Astrocyte (in vitro differentiated cells and primary cell): ENCODE results near the gene MYEOV. TPM values are rescaled to one million over a fixed set of nuclear protein-coding genes. Genes with fewer than 3 reads are reported as not detected.

Experiments
- DNase-seq: peaks from one replicate; pipeline ENCODE4 v3.0.0-alpha.2; 2010; ENCODE audit warnings: low read depth
- FAIRE-seq: peaks from 2 replicates; lab custom pipeline; 2011; peaks lifted over from hg19 to GRCh38; lab: Jason Lieb, UNC
- H2AFZ ChIP-seq: 2 replicates; pipeline ENCODE4 v1.6.0; 2012; ENCODE audit warnings: low read depth, low read length, inconsistent platforms
- H3K27ac ChIP-seq: 2 replicates; pipeline ENCODE4 v1.5.1; 2011; ENCODE audit warnings: low read depth, low read length, inconsistent platforms
- H3K27me3 ChIP-seq: 2 replicates; pipeline ENCODE4 v1.6.0; 2011; ENCODE audit warnings: low read length, inconsistent platforms; ENCODE audit not compliant: insufficient read depth
- H3K36me3 ChIP-seq: 2 replicates; pipeline ENCODE4 v1.5.1; 2011; ENCODE audit warnings: low read length, inconsistent platforms; ENCODE audit not compliant: insufficient read depth
- H3K4me1 ChIP-seq: 2 replicates; pipeline ENCODE4 v1.5.1; 2011; ENCODE audit warnings: low read length, inconsistent platforms; ENCODE audit not compliant: insufficient read depth
- H3K4me2 ChIP-seq: 2 replicates; pipeline ENCODE4 v1.6.0; 2012; ENCODE audit warnings: low read length, inconsistent platforms
- H3K4me3 ChIP-seq: 2 replicates; pipeline ENCODE4 v1.5.1; 2011; ENCODE audit warnings: low read depth, mild to moderate bottlenecking, low read length, inconsistent platforms; ENCODE audit not compliant: insufficient read depth
- H3K79me2 ChIP-seq: 2 replicates; pipeline ENCODE4 v1.6.0; 2012; ENCODE audit warnings: mild to moderate bottlenecking, low read length, inconsistent platforms; ENCODE audit not compliant: insufficient read depth
- H3K9ac ChIP-seq: 2 replicates; pipeline ENCODE4 v1.6.0; 2012; ENCODE audit warnings: mild to moderate bottlenecking, low read length, inconsistent platforms
- H3K9me3 ChIP-seq: 2 replicates; pipeline ENCODE4 v1.5.1; 2012; ENCODE audit warnings: low read depth, mild to moderate bottlenecking, low read length, inconsistent platforms; ENCODE audit not compliant: insufficient read depth
- H4K20me1 ChIP-seq: 2 replicates; pipeline ENCODE4 v1.6.0; 2012; ENCODE audit warnings: low read length, inconsistent platforms; ENCODE audit not compliant: insufficient read depth
- H3K27ac Mint-ChIP-seq: one replicate; pipeline ENCODE4 v1.8.0; 2021; ENCODE audit warnings: mild to moderate bottlenecking, mixed read lengths; ENCODE audit not compliant: unreplicated experiment
- H3K27me3 Mint-ChIP-seq: one replicate; pipeline ENCODE4 v1.8.0; 2021; ENCODE audit warnings: low read depth, mixed read lengths; ENCODE audit not compliant: unreplicated experiment
- H3K36me3 Mint-ChIP-seq: one replicate; pipeline ENCODE4 v1.8.0; 2021; ENCODE audit warnings: low read depth, mixed read lengths; ENCODE audit not compliant: unreplicated experiment
- H3K4me1 Mint-ChIP-seq: one replicate; pipeline ENCODE4 v1.8.0; 2021; ENCODE audit warnings: low read depth, mixed read lengths; ENCODE audit not compliant: unreplicated experiment
- H3K4me3 Mint-ChIP-seq: one replicate; pipeline ENCODE4 v1.8.0; 2021; ENCODE audit warnings: mild to moderate bottlenecking, moderate library complexity, mixed read lengths; ENCODE audit not compliant: unreplicated experiment
- H3K9me3 Mint-ChIP-seq: one replicate; pipeline ENCODE4 v1.8.0; 2021; ENCODE audit warnings: mild to moderate bottlenecking, mixed read lengths; ENCODE audit not compliant: unreplicated experiment
- CTCF ChIP-seq: IDR thresholded peaks from 2 replicates; pipeline ENCODE4 v1.5.1; 2011; ENCODE audit warnings: low read depth, mild to moderate bottlenecking, inconsistent platforms, low read length, moderate library complexity; ENCODE audit not compliant: insufficient read depth
- EZH2 ChIP-seq: IDR thresholded peaks from 2 replicates; pipeline ENCODE4 v1.6.1; 2012; ENCODE audit warnings: mild to moderate bottlenecking, low read length, inconsistent platforms; ENCODE audit not compliant: insufficient read depth
- total RNA-seq: library from RNA; stranded (reverse); gene quantifications from 2 replicates; pipeline ENCODE4 v1.2.1, GENCODE V29; 2021

The MYEOV gene
- total RNA-seq, 1 donor from 2014 or later = not detected

- DNase-seq = no peak
- H3K9ac ChIP-seq = no peak overlapping the region
- no peaks in the 10 kb centered on the region for H4K20me1 ChIP-seq
- H3K27me3 Mint-ChIP-seq = peaks cover 78% of the 10 kb centered on the region
- H3K4me3 ChIP-seq = no peak overlapping the region
- FAIRE-seq = no peak
- peaks cover 20% of the 10 kb centered on the region for H3K9me3 Mint-ChIP-seq
- H3K36me3 Mint-ChIP-seq = peaks cover 4% of the 10 kb centered on the region
- peaks cover 8% of the 10 kb centered on the region for H3K27me3 ChIP-seq
- no peak overlapping the region for H2AFZ ChIP-seq
- H3K27ac Mint-ChIP-seq = no peak overlapping the region
- no peaks in the 10 kb centered on the region for H3K36me3 ChIP-seq
- TF ChIP-seq CTCF = no peak
- TF ChIP-seq EZH2 = no peak
- H3K4me2 ChIP-seq = no peak overlapping the region
- H3K79me2 ChIP-seq = no peaks in the 10 kb centered on the region
- H3K9me3 ChIP-seq = peaks cover 24% of the 10 kb centered on the region
- peaks cover 10% of the 10 kb centered on the region for H3K4me1 ChIP-seq
- H3K27ac ChIP-seq = no peak overlapping the region
- no peak overlapping the region for H3K4me3 Mint-ChIP-seq
- H3K4me1 Mint-ChIP-seq = peaks cover 7% of the 10 kb centered on the region
Observed at GRCh38 chr11:69251639-69252489, 42.1 kb upstream of the MYEOV start.

- Histone ChIP-seq H3K4me1 (peaks cover 10% of the 10 kb centered on the region), H3K9ac (no peak overlapping the region), H3K27ac (no peak overlapping the region), H3K4me3 (no peak overlapping the region), H2AFZ (no peak overlapping the region), H4K20me1 (no peaks in the 10 kb centered on the region), H3K36me3 (no peaks in the 10 kb centered on the region), H3K27me3 (peaks cover 10% of the 10 kb centered on the region), H3K9me3 (peaks cover 24% of the 10 kb centered on the region), H3K79me2 (no peaks in the 10 kb centered on the region), H3K4me2 (no peak overlapping the region)
- H3K27me3 Mint-ChIP-seq = peaks cover 77% of the 10 kb centered on the region
- DNase-seq = no peak
- H3K9me3 Mint-ChIP-seq = peaks cover 20% of the 10 kb centered on the region
- H3K4me1 Mint-ChIP-seq = peaks cover 7% of the 10 kb centered on the region
- H3K27ac Mint-ChIP-seq = no peak overlapping the region
- peaks cover 4% of the 10 kb centered on the region for H3K36me3 Mint-ChIP-seq
- H3K4me3 Mint-ChIP-seq = no peak overlapping the region
- TF ChIP-seq EZH2 = no peak
- TF ChIP-seq CTCF = no peak
- FAIRE-seq = no peak
Observed at GRCh38 chr11:69252490-69252837, 41.5 kb upstream of the MYEOV start.

- no peak overlapping the region for H3K4me3 Mint-ChIP-seq
- Histone ChIP-seq H3K9ac (no peak overlapping the region), H3K36me3 (no peaks in the 10 kb centered on the region), H3K27me3 (peaks cover 10% of the 10 kb centered on the region), H3K4me2 (no peak overlapping the region), H2AFZ (no peak overlapping the region), H3K9me3 (peaks cover 24% of the 10 kb centered on the region), H3K4me3 (no peak overlapping the region), H3K79me2 (no peaks in the 10 kb centered on the region), H3K27ac (no peak overlapping the region), H4K20me1 (no peaks in the 10 kb centered on the region), H3K4me1 (peaks cover 10% of the 10 kb centered on the region)
- FAIRE-seq (peak; percentile 41), DNase-seq (peak; percentile 62)
- peaks cover 7% of the 10 kb centered on the region for H3K4me1 Mint-ChIP-seq
- H3K9me3 Mint-ChIP-seq = peaks cover 19% of the 10 kb centered on the region
- peaks cover 77% of the 10 kb centered on the region for H3K27me3 Mint-ChIP-seq
- H3K36me3 Mint-ChIP-seq = peaks cover 4% of the 10 kb centered on the region
- no peak for TF ChIP-seq CTCF
- TF ChIP-seq EZH2 = no peak
- H3K27ac Mint-ChIP-seq = no peak overlapping the region
Observed at GRCh38 chr11:69253028-69253427, 40.9 kb upstream of the MYEOV start.
